ENCODE data around the gene CRACDL. TPM values are rescaled to one million over a fixed set of nuclear protein-coding genes. Genes with fewer than 3 reads are reported as not detected.

The CRACDL gene
- total RNA-seq, 1 experiment from 2014 or later: 2.4 TPM

GRCh38 chr2:98776136-98776535, 159.9 kb downstream of the CRACDL start:
- ChIA-PET CTCF (no interaction called here), POLR2A (no interaction called here)
- intact Hi-C loops (cut with micrococcal nuclease; ENCODE audit: unreplicated experiment) (no loop called here), in situ Hi-C loops (cut with HindIII; ENCODE audit: low pct_unique_long_range_greater_than_20kb, low sequenced_read_pairs) (no loop called here)
- Histone ChIP-seq H3K27ac (ENCODE audit: low read length) (no peak overlapping the region), H3K4me3 (ENCODE audit: low read depth in 2 of 2, low read length in 2 of 2) (no peak overlapping the region), H3K4me1 (ENCODE audit: control insufficient read depth, insufficient read depth, low read length) (no peaks in the 10 kb centered on the region; the same call in 1 of the 2 replicates), H3K27me3 (ENCODE audit: control insufficient read depth, insufficient read depth, low read length) (no peaks in the 10 kb centered on the region), H3K36me3 (ENCODE audit: control insufficient read depth, insufficient read depth, low read length) (no peaks in the 10 kb centered on the region), H3K9me3 (ENCODE audit: control insufficient read depth, insufficient read depth, low read depth, low read length) (no peaks in the 10 kb centered on the region)
- no peak for DNase-seq (ENCODE audit: low read depth, low spot score)
- no TSS peak for BruUV-seq (replicated peaks)
- no peak for TF ChIP-seq TCF7L2 (IDR thresholded peaks at IDR 0.05; ENCODE audit: low read depth, low read length)
- no peak for TF ChIP-seq SIN3A (IDR thresholded peaks at IDR 0.05; ENCODE audit: borderline replicate concordance, insufficient read depth, low read depth, low read length)
- no peak for TF ChIP-seq REST (IDR thresholded peaks at IDR 0.05; ENCODE audit: insufficient read depth in 1 of 2, low read depth in 2 of 2, low read length in 1 of 2)
- no peak for TF ChIP-seq POLR2AphosphoS5 (IDR thresholded peaks at IDR 0.05; ENCODE audit: low read depth, low read length)
- TF ChIP-seq, protein P1, sequence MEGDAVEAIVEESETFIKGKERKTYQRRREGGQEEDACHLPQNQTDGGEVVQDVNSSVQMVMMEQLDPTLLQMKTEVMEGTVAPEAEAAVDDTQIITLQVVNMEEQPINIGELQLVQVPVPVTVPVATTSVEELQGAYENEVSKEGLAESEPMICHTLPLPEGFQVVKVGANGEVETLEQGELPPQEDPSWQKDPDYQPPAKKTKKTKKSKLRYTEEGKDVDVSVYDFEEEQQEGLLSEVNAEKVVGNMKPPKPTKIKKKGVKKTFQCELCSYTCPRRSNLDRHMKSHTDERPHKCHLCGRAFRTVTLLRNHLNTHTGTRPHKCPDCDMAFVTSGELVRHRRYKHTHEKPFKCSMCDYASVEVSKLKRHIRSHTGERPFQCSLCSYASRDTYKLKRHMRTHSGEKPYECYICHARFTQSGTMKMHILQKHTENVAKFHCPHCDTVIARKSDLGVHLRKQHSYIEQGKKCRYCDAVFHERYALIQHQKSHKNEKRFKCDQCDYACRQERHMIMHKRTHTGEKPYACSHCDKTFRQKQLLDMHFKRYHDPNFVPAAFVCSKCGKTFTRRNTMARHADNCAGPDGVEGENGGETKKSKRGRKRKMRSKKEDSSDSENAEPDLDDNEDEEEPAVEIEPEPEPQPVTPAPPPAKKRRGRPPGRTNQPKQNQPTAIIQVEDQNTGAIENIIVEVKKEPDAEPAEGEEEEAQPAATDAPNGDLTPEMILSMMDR (IDR thresholded peaks at IDR 0.05): no peak
- ATAC-seq: no peak

GRCh38 chr2:98775146-98775986, 160.7 kb downstream of the CRACDL start:
- H3K36me3 ChIP-seq (ENCODE audit: control insufficient read depth, insufficient read depth, low read length): no peaks in the 10 kb centered on the region
- H3K4me3 ChIP-seq (ENCODE audit: low read depth in 2 of 2, low read length in 2 of 2): no peak overlapping the region
- ChIA-PET POLR2A (interaction anchor here (0.6 kb wide), 1 partner anchor 94 kb away, joined by 3 read pairs; no protein-coding TSS in a partner anchor), CTCF (no interaction called here)
- TF ChIP-seq REST (IDR thresholded peaks at IDR 0.05; ENCODE audit: insufficient read depth in 1 of 2, low read depth in 2 of 2, low read length in 1 of 2) (no peak), SIN3A (IDR thresholded peaks at IDR 0.05; ENCODE audit: borderline replicate concordance, insufficient read depth, low read depth, low read length) (no peak), POLR2AphosphoS5 (IDR thresholded peaks at IDR 0.05; ENCODE audit: low read depth, low read length) (no peak), TCF7L2 (IDR thresholded peaks at IDR 0.05; ENCODE audit: low read depth, low read length) (no peak)
- TF ChIP-seq, protein P1 (IDR thresholded peaks at IDR 0.05): no peak
- H3K27ac ChIP-seq (ENCODE audit: low read length): no peak overlapping the region
- ATAC-seq: no peak
- H3K4me1 ChIP-seq (ENCODE audit: control insufficient read depth, insufficient read depth, low read length): no peaks in the 10 kb centered on the region; the same call in 1 of the 2 replicates
- DNase-seq (ENCODE audit: low read depth, low spot score): no peak
- in situ Hi-C loops (cut with HindIII; ENCODE audit: low pct_unique_long_range_greater_than_20kb, low sequenced_read_pairs): no loop called here
- H3K27me3 ChIP-seq (ENCODE audit: control insufficient read depth, insufficient read depth, low read length): no peaks in the 10 kb centered on the region
- no peaks in the 10 kb centered on the region for H3K9me3 ChIP-seq (ENCODE audit: control insufficient read depth, insufficient read depth, low read depth, low read length)
- no TSS peak for BruUV-seq (replicated peaks)
- intact Hi-C loops (cut with micrococcal nuclease; ENCODE audit: unreplicated experiment): no loop called here

All from Panc1 (cell line).